HG02610 (cell line): ENCODE results near the gene GNAT1.

Experiments
- ATAC-seq: cut with Tn5 transposase; IDR thresholded peaks from one replicate; pipeline ENCODE4 v1.9.1; 2021; ENCODE audit warnings: mild to moderate bottlenecking, moderate library complexity; ENCODE audit not compliant: unreplicated experiment

Gene GNAT1

DNA sequence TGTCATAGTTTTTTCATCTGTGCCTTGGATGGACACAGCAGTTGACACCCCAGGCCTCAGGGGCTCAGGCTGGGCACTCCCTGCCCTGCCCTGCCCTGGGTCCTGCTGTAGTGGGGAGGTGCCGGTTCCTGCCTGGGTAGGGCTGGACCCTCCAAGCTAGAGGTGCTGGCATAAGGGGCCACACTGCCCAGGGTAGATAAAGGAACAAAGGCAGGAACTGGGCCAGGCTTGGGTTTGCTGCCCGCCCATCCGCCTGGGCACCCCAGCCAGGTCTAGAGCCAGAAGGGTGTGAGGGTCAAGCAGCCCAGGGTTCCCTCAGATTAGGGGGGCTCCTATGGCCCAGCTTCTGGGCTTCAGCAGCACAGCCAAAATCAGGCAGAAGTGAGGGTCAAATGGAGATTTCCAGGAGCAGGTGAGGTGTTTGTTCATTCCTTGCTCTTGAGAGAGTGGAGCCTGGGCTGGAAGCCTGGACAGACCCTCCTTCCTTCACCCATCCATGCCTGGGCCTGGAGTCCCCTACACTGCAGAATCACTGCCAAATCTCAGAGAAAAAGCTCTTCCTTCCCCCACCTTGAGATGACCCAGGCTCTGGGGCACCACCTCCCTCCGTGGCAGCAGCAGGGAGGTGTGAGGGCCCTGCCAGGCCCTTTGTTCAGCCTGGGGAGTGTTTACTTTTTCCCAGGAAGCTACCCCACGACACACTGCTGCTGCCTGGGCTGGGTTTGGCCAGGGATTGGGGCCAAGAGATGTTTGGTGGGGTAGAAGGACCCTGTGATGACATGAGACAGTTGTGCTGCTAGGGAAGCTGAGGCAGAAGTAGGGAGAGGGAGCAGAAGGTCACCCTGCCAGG, 29.2 kb upstream of the GNAT1 start:
- no peak for ATAC-seq

DNA sequence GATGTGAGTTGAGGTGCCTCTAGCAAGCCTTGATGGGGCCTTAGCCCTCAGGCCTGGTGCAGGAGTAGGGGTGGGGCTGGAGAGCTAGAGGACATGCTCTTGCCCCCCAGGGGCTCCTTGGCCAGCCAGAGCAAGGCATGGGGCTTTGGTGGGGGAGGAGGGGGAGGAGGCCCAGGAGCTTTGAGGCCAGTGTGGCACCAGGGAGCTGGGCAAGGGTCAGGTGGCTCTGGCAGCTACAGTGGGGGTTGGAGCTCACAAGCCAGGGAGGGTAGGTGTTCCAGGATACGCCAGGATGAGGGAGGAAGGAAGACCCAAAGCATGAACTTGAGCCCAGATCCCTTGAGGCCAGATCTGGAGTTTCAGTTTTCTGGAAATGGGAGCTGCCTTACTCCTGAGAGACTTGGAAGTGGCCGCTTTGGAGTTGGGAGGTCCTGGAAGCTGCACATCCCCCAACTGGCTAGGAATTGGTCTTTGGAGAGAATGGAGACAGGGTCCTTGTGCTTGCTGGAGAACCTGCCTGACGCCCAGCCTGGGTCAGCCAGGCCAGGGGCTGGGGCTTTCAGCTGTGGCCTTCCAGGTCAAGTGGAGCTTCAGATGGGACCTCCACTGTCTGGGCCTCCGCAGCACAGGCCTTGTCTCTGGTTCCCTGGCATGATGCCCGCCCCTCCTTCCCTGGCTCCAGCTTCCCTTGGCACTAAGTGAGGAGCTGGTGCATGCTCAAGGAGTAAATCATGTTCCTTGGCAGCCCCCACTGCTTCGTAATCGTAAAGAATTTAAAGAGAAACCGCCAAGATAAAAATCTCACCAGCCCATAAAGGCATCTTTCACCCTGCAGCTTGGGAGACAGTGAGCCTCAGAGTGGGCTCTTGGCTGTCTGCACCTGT, 27.6 kb upstream of the GNAT1 start:
- no peak for ATAC-seq

DNA sequence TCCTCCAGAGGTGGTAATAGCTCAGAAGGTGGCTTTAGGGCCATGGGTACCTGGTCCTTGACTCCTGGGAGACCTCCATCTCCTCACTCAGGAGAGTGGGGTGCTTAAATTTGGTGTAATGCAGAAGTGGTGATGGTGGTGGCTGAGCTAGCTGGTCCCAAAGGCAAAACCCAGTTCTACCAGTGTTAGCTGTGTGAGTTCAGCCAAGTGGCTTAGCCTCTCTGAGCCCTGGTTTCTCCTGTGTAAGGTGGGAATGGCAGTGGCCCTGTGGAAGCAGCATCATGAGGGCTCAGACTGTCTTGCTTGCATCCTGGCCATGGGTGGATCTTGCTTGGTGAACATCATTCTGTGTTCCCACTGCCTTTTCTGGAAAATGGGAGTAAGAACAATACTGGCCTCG, 26.9 kb upstream of the GNAT1 start:
- ATAC-seq = no peak

GRCh38 chr3:50164984-50165909, 26.2 kb upstream of the GNAT1 start:
- ATAC-seq = no peak

DNA sequence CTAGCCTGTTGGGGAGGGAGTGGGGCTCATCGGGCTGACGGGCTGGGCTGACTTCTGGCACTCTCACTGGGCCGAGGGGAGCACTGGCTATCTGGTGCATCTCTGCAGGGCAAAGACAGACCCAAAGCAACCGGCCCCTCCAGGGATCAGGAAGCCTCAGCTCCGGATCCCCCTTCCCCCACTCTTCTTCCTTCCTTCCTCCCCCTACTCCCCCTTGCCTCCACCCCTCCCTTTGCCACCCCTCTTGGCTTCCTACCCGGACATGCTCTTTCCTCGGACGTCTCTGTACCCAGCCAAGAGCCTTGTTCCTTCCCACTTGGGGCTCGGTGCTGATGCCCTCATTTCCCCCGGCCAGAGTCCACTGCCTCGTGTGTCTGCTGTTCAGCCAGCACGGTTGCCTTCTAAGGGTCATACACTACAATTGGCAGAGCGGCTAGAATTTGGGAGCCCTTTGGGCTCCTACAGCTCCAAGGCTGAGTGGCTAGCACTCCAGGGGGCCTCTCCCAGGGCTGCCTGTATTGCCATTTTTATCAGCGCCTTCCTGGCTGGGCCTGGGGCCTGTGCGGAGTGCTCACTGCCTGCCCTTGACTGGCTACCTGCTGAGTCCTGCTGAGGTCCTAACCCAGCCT, 25.4 kb upstream of the GNAT1 start:
- ATAC-seq = no peak

GRCh38 chr3:50166620-50167019, 24.8 kb upstream of the GNAT1 start:
- no peak for ATAC-seq

- ATAC-seq = no peak
Observed at GRCh38 chr3:50167069-50167840, 24.2 kb upstream of the GNAT1 start.

DNA sequence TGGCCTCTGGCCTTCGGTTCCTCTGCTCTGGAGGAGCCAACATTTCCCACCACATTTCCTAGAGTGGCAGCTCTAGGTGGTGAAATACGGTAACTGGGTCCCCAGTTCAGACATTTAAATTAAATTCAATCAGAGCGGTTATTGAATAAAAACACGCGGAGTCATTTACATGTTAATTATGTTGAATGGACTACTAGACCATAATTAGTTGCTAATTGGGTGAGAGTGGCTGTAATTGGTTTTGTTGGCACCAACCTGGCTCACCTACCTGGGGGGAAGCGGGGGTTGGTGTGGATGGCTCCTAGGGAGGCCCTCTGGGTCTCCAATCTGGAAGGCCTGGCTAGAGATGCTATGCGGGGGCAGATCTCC, 23.6 kb upstream of the GNAT1 start:
- ATAC-seq = no peak

GRCh38 chr3:50168388-50168787, 23.0 kb upstream of the GNAT1 start:
- no peak for ATAC-seq

DNA sequence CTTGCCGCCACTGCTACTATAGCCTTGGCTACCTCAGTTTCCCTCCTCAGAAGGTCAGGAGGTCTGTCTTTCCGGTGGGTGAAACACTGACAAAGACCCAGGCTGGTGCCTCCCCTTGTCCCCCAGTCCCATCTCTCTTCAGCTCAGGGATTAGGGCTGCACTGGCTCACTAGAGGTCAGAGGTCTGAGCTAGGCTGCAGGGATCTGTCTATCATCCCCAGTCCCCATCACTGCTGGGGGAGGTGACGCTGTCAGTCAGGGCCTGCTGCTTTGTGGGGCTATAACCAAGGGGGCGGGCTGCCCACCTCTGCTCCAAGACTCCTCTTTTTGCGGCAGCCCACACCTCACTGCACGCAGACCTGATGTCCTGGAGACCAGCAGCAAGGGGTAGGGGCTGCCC, 22.6 kb upstream of the GNAT1 start:
- no peak for ATAC-seq

DNA sequence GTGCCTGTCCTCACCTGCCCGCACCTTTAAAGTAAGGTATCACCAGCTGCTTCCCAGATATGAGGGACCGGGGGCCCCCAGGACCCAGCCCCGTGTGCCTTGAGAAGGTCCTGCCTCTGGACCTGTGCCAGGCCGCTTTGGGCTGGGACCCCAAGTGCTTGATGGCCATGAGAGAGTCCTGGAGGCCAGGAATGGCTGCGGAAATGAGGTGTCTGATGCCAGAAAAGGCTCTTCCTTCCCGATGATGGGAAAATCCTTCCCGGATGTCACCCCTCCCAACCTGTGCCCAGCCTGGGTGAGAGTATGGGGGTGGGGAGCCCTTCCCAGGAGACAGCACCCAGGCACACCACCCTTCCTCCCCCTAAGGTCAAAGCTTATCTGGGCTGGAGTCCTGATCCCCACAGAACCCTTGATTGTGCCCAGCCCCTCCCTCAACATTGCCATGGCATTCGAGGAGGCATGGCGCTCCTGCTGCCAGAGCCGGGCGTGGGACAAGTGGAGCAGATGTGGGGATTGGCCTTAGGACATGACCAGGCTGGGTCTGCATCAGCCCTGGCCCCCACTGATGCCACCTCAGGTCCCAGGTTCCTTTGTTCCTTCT, 22.1 kb upstream of the GNAT1 start:
- no peak for ATAC-seq

GRCh38 chr3:50169858-50170257, 21.6 kb upstream of the GNAT1 start:
- ATAC-seq = no peak

DNA sequence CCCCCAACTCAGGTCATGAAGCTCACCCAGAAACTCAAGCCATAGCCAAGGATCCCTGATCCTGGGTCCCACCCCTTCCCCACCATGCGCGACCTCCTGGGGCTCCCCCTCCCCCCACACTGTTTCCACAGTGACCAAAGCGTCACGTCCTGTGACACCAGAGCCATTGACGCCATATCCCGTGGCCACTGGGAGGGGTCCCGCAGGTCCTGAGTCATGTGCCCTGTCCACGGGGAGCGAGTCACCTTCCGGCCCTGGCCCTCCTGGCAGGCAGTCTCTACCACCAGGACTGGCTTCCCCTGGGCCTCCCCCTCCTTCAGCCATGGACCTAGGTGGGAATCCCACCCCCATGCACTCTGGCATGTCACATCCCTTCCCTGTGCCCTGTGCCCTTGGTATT, 20.7 kb upstream of the GNAT1 start:
- ATAC-seq = no peak

DNA sequence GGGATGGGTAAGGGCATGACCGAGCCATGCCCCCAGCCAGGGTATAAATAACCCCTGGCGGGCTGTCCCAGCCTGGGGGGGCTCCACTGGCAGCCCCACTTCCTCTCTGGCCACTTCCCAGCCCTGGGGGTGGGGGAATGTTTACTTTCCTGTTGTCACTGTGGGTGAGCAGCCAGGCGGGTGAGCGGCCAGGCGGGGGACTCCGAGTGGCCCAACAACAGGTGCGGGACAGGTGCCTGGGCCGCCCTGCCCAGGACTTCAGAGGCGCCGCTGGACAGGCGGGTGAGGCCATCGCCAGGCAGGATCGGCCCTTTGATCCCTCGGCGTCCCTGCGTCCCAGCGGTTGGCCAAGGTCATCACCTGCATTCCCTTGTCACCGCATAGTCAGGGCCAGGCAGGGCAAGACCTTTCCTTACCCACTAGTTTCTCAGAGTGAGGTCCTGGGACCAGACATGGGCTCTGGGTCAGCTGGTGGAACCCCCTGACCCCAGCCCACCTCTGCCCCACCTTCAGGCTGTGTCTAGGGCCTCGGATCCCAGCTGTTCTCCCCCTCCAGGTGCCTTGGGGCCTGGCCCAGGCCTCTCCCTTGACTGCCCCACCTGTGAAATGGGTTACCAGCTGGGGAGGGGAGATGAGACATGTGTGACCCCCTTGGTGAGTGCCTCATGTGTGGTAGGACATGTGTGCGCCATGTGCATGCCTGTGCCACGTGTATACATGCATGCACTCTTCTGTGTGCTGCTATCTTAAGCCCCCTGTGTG, 19.7 kb upstream of the GNAT1 start:
- ATAC-seq = no peak

- no peak for ATAC-seq
Observed at GRCh38 chr3:50172626-50173220, 18.7 kb upstream of the GNAT1 start.

GRCh38 chr3:50173685-50174516, 17.5 kb upstream of the GNAT1 start:
- no peak for ATAC-seq

GRCh38 chr3:50174517-50174895, 16.9 kb upstream of the GNAT1 start:
- ATAC-seq = no peak
